ENCODE measurements around the gene DYRK4. TPM values are rescaled to one million over a fixed set of nuclear protein-coding genes. Genes with fewer than 3 reads are reported as not detected.

DYRK4 gene
- total and polyA plus RNA-seq, 2 of the 8 experiments (the other 6 are each of a cell fraction or from before 2014, with no cell fraction given) = 10.5 to 11.4 TPM

- Histone ChIP-seq H2AFZ (ENCODE audit: low read length) (no peak overlapping the region), H2BK120ac (replicated peaks; ENCODE audit: low read depth, low read length) (no peak overlapping the region), H4K8ac (ENCODE audit: extremely low read depth, insufficient read depth, low read length) (no peak overlapping the region), H4K20me1 (replicated peaks in 1 of 2; ENCODE audit: control insufficient read depth in 1 of 2, insufficient read depth in 2 of 2, low read length in 2 of 2) (no peaks in the 10 kb centered on the region), H3K4me3 (ENCODE audit: extremely low read depth in 1 of 4, insufficient read depth in 2 of 4, low read depth in 3 of 4, low read length in 4 of 4) (no peak overlapping the region), H3K56ac (replicated peaks; ENCODE audit: insufficient read length, low read depth, low read length) (no peak overlapping the region), H3K18ac (ENCODE audit: extremely low read depth, low read length) (no peak overlapping the region), H3K79me1 (ENCODE audit: low read depth, low read length) (no peaks in the 10 kb centered on the region), H3K23ac (ENCODE audit: insufficient read length) (no peak overlapping the region), H3K4me2 (ENCODE audit: insufficient read depth in 1 of 2, low read depth in 2 of 2, low read length in 2 of 2) (no peak overlapping the region), H2BK15ac (ENCODE audit: low read length) (no peak overlapping the region), H2BK20ac (ENCODE audit: low read length) (no peak overlapping the region), H2AK5ac (ENCODE audit: low read depth, low read length) (no peak overlapping the region), H3K9me3 (ENCODE audit: insufficient read depth in 2 of 2, low read depth in 1 of 2, low read length in 1 of 2) (no peaks in the 10 kb centered on the region), H3K9ac (replicated peaks in 1 of 4; ENCODE audit: extremely low read depth in 1 of 4, low read depth in 3 of 4, low read length in 3 of 4) (no peak overlapping the region), H4K5ac (ENCODE audit: insufficient read length, low read depth, low read length) (no peak overlapping the region), H3K23me2 (ENCODE audit: low read depth, low read length) (no peaks in the 10 kb centered on the region), H3K14ac (ENCODE audit: insufficient read length) (no peak overlapping the region), H3K4ac (replicated peaks; ENCODE audit: insufficient read length, low read depth, low read length) (no peak overlapping the region), H2BK12ac (ENCODE audit: low read depth, low read length) (no peak overlapping the region), H3K4me1 (replicated peaks in 1 of 4; ENCODE audit: control insufficient read depth in 3 of 4, insufficient read depth in 4 of 4, low read length in 3 of 4) (no peaks in the 10 kb centered on the region), H3K36me3 (ENCODE audit: control insufficient read depth in 2 of 4, insufficient read depth in 4 of 4, low read length in 3 of 4) (no peaks in the 10 kb centered on the region), H3K27me3 (replicated peaks in 1 of 4; ENCODE audit: control insufficient read depth in 3 of 4, extremely low read depth in 1 of 4, insufficient read depth in 3 of 4, low read length in 3 of 4) (no peaks in the 10 kb centered on the region), H3K79me2 (ENCODE audit: control insufficient read depth in 1 of 2, insufficient read depth in 2 of 2, low read length in 2 of 2) (0 out of 4 replicates have a peak, but pooled peaks cover 0 to 2% of the 10 kb centered on the region in 2 experiments), H4K91ac (replicated peaks; ENCODE audit: insufficient read length, low read length) (no peak overlapping the region), H3K27ac (ENCODE audit: low read depth, low read length) (no peak overlapping the region), H2BK5ac (ENCODE audit: low read depth, low read length) (no peak overlapping the region)
- FAIRE-seq = no peak
- no peak for TF ChIP-seq EGR1 (IDR thresholded peaks at IDR 0.05; ENCODE audit: borderline replicate concordance, low read depth, low read length)
- no peak for TF ChIP-seq RXRA (IDR thresholded peaks at IDR 0.05; ENCODE audit: insufficient read depth, low read depth, low read length)
- POLR2A ChIA-PET (ENCODE audit: partially characterized antibody) = no interaction called here
- 81 to 100% methylated on average over 1 to 7 of the region's 7 CpGs for WGBS, 2 experiments (ENCODE audit: extremely low coverage in 1 of 2, insufficient coverage in 1 of 2, insufficient read length in 1 of 2, insufficient replicate concordance in 2 of 2, low coverage in 1 of 2, low lambda C conversion rate in 2 of 2, missing lambda C conversion rate in 1 of 2)
- CTCF ChIA-PET (ENCODE audit: partially characterized antibody) = interaction anchor here (0.6 to 3.8 kb wide), 10 partner anchors 10 to 161 kb away, joined by 3 to 50 read pairs (median 7); no protein-coding TSS in a partner anchor
- DNase-seq (ENCODE audit: low read depth in 1 of 2, low spot score in 2 of 2) = no peak
These were observed 41.4 kb downstream of the DYRK4 start for GRCh38 chr12:4603421-4603820.

All from H1 (cell line).